H9 (cell line): Measurements from ENCODE around the gene S100A16. TPM values are rescaled to one million over a fixed set of nuclear protein-coding genes. Genes with fewer than 3 reads are reported as not detected.

Experiments used
- DNase-seq: peaks from one replicate; pipeline ENCODE4 v3.0.0-alpha.2; 2017
- H2AFZ ChIP-seq: one replicate; pipeline ENCODE4 v1.6.1; 2013; ENCODE audit warnings: mild to moderate bottlenecking, low read length, control low read depth, moderate library complexity
- H2AK5ac ChIP-seq: 2 replicates; pipeline ENCODE4 v1.6.1; 2013; ENCODE audit warnings: low read length, control low read depth, mixed read lengths; ENCODE audit not compliant: insufficient read length
- H2BK120ac ChIP-seq: one replicate; pipeline ENCODE4 v1.6.1; 2013; ENCODE audit warnings: low read depth, mild to moderate bottlenecking, low read length, control low read depth, inconsistent platforms; ENCODE audit not compliant: poor library complexity, severe bottlenecking
- H2BK12ac ChIP-seq: 2 replicates; pipeline ENCODE4 v1.6.1; 2013; ENCODE audit warnings: low read length, control low read depth, mixed read lengths, low read depth; ENCODE audit not compliant: insufficient read length
- H2BK15ac ChIP-seq: 2 replicates; pipeline ENCODE4 v1.6.1; 2013; ENCODE audit warnings: low read depth, low read length, control low read depth
- H2BK20ac ChIP-seq: one replicate; pipeline ENCODE4 v1.6.1; 2013; ENCODE audit warnings: low read depth, mild to moderate bottlenecking, low read length, control low read depth, inconsistent platforms; ENCODE audit not compliant: poor library complexity, severe bottlenecking
- H2BK5ac ChIP-seq: 2 replicates; pipeline ENCODE4 v1.6.1; 2013; ENCODE audit warnings: low read length, control low read depth, mixed read lengths; ENCODE audit not compliant: insufficient read length
- H3K14ac ChIP-seq: 2 replicates; pipeline ENCODE4 v1.6.1; 2013; ENCODE audit warnings: low read length, control low read depth; ENCODE audit not compliant: insufficient read depth
- H3K18ac ChIP-seq: 2 replicates; pipeline ENCODE4 v1.6.1; 2013; ENCODE audit warnings: low read depth, mild to moderate bottlenecking, mixed read lengths, low read length, control low read depth; ENCODE audit not compliant: insufficient read length
- H3K23ac ChIP-seq: 2 replicates; pipeline ENCODE4 v1.6.1; 2013; ENCODE audit warnings: low read length, control low read depth, mixed read lengths, low read depth; ENCODE audit not compliant: insufficient read length
- H3K23me2 ChIP-seq: 2 replicates; pipeline ENCODE4 v1.6.1; 2013; ENCODE audit warnings: low read depth, mild to moderate bottlenecking, mixed read lengths, low read length, control low read depth; ENCODE audit not compliant: insufficient read length, poor library complexity, severe bottlenecking
- H3K27ac ChIP-seq: 2 replicates; pipeline ENCODE4 v1.5.1; 2013; ENCODE audit warnings: low read length, control low read depth, mixed read lengths, low read depth; ENCODE audit not compliant: insufficient read length
- H3K27me3 ChIP-seq: 2 replicates; pipeline ENCODE4 v1.6.1; 2013; ENCODE audit warnings: low read length, control low read depth, inconsistent platforms; ENCODE audit not compliant: insufficient read depth
- H3K4ac ChIP-seq: 2 replicates; pipeline ENCODE4 v1.6.1; 2013; ENCODE audit warnings: low read depth, mild to moderate bottlenecking, control low read depth, inconsistent platforms, low read length, moderate library complexity
- H3K4me1 ChIP-seq: 2 replicates; pipeline ENCODE4 v1.6.1; 2013; ENCODE audit warnings: low read length, control low read depth, inconsistent platforms; ENCODE audit not compliant: insufficient read depth
- H3K4me2 ChIP-seq: 2 replicates; pipeline ENCODE4 v1.6.1; 2013; ENCODE audit warnings: low read length, control low read depth, mixed read lengths; ENCODE audit not compliant: insufficient read length, insufficient read depth
- H3K56ac ChIP-seq: 2 replicates; pipeline ENCODE4 v1.6.1; 2013; ENCODE audit warnings: low read depth, mild to moderate bottlenecking, mixed read lengths, low read length, control low read depth; ENCODE audit not compliant: insufficient read length
- H3K79me1 ChIP-seq: 2 replicates; pipeline ENCODE4 v1.6.1; 2013; ENCODE audit warnings: low read depth, mild to moderate bottlenecking, moderate library complexity, low read length, control low read depth, inconsistent platforms; ENCODE audit not compliant: insufficient read depth, poor library complexity, severe bottlenecking
- H3K79me2 ChIP-seq: 2 replicates; pipeline ENCODE4 v1.6.1; 2013; ENCODE audit warnings: low read length, control low read depth, inconsistent platforms; ENCODE audit not compliant: insufficient read depth
- H3K9ac ChIP-seq: 2 replicates; pipeline ENCODE4 v1.6.1; 2013; ENCODE audit warnings: low read length, control low read depth, mixed read lengths; ENCODE audit not compliant: insufficient read length; ENCODE audit errors: extremely low read depth
- H3K9me3 ChIP-seq: one replicate; pipeline ENCODE4 v1.6.1; 2013; ENCODE audit warnings: low read depth, low read length, inconsistent platforms; ENCODE audit not compliant: control insufficient read depth
- H3T11ph ChIP-seq: one replicate; pipeline ENCODE4 v1.6.1; 2013; ENCODE audit warnings: mild to moderate bottlenecking, low read length, control low read depth, inconsistent platforms
- H4K20me1 ChIP-seq: one replicate; pipeline ENCODE4 v1.6.1; 2013; ENCODE audit not compliant: control insufficient read depth, insufficient read length, insufficient read depth
- H4K5ac ChIP-seq: 2 replicates; pipeline ENCODE4 v1.6.1; 2013; ENCODE audit warnings: low read depth, mild to moderate bottlenecking, mixed read lengths, low read length, control low read depth; ENCODE audit not compliant: insufficient read length
- H4K8ac ChIP-seq: replicated peaks from 2 replicates; pipeline ENCODE4 v1.6.1; 2013; ENCODE audit warnings: low read length, control low read depth, mixed read lengths, low read depth; ENCODE audit not compliant: insufficient read length
- H4K91ac ChIP-seq: 2 replicates; pipeline ENCODE4 v1.6.1; 2013; ENCODE audit warnings: low read depth, mild to moderate bottlenecking, moderate library complexity, mixed read lengths, low read length, control low read depth; ENCODE audit not compliant: insufficient read length
- H3K27ac Mint-ChIP-seq, 3 experiments: 2 replicates in 2 of 3; 3 replicates in 1 of 3; pipeline ENCODE4 v1.8.0; 2020 to 2021; ENCODE audit warnings: mixed read lengths in 3 of 3, mild to moderate bottlenecking in 1 of 3, moderate library complexity in 1 of 3
- H3K27me3 Mint-ChIP-seq: 2 replicates; pipeline ENCODE4 v1.8.0; 2021; ENCODE audit warnings: low read depth, mild to moderate bottlenecking, moderate library complexity, mixed read lengths
- H3K36me3 Mint-ChIP-seq, 3 experiments: 2 replicates in 2 of 3; 3 replicates in 1 of 3; pipeline ENCODE4 v1.8.0; 2020 to 2021; ENCODE audit warnings: low read depth in 3 of 3, mixed read lengths in 3 of 3; ENCODE audit not compliant: insufficient read depth in 1 of 3
- H3K4me1 Mint-ChIP-seq, 2 experiments: 2 replicates each; pipeline ENCODE4 v1.8.0; 2020; ENCODE audit warnings: mixed read lengths in 2 of 2
- H3K4me3 Mint-ChIP-seq, 2 experiments: 2 replicates in 1 of 2; 3 replicates in 1 of 2; pipeline ENCODE4 v1.8.0; 2020 to 2021; ENCODE audit warnings: mild to moderate bottlenecking in 2 of 2, mixed read lengths in 2 of 2, moderate library complexity in 1 of 2
- H3K9me3 Mint-ChIP-seq, 2 experiments: 2 replicates in 1 of 2; 3 replicates in 1 of 2; pipeline ENCODE4 v1.8.0; 2020; ENCODE audit warnings: mild to moderate bottlenecking in 2 of 2, mixed read lengths in 2 of 2, moderate library complexity in 1 of 2
- CTCF ChIP-seq: fragments of 200-600 bp; sonication (generic); conservative IDR thresholded peaks from 3 replicates; pipeline ENCODE4 v1.8.0; 2021; ENCODE audit warnings: antibody characterized with exemption, mild to moderate bottlenecking
- WGBS: extraction: QIAGEN DNeasy Blood & Tissue Kit; methylation state at CpG from one replicate; pipeline ENCODE4 v1.1.7; 2013; ENCODE audit warnings: missing lambda C conversion rate, low lambda C conversion rate, mixed read lengths; ENCODE audit not compliant: insufficient read length; ENCODE audit errors: extremely low coverage; 5-methylcytosine and 5-hydroxymethylcytosine counted together
- total RNA-seq: library from RNA; stranded (reverse); gene quantifications from 2 replicates; pipeline ENCODE4 v1.2.1, GENCODE V29; 2021

Gene S100A16
- total RNA-seq, 1 experiment from 2014 or later: 8.0 TPM

- Histone ChIP-seq H3K56ac (no peak overlapping the region), H2BK20ac (no peak overlapping the region), H3K4ac (no peak overlapping the region), H2AFZ (no peak overlapping the region), H3K9ac (no peak overlapping the region), H3K4me1 (peaks cover 7% of the 10 kb centered on the region; the same call in 1 of the 2 replicates), H2BK12ac (no peak overlapping the region), H3K27ac (no peak overlapping the region), H2BK15ac (no peak overlapping the region), H4K91ac (no peak overlapping the region), H3K27me3 (no peaks in the 10 kb centered on the region), H3K79me1 (no peaks in the 10 kb centered on the region), H3K4me2 (no peak overlapping the region), H4K5ac (no peak overlapping the region), H3K14ac (no peak overlapping the region), H2BK120ac (no peak overlapping the region), H3K23me2 (no peaks in the 10 kb centered on the region), H2AK5ac (no peak overlapping the region), H3K18ac (no peak overlapping the region), H3K79me2 (no peaks in the 10 kb centered on the region), H3K23ac (no peak overlapping the region), H3K9me3 (no peaks in the 10 kb centered on the region), H2BK5ac (no peak overlapping the region), H3T11ph (no peak overlapping the region), H4K20me1 (peaks cover 3% of the 10 kb centered on the region), H4K8ac (no peak overlapping the region)
- no peak for DNase-seq
- no peak for TF ChIP-seq CTCF
- no CpG with 5 or more reads among the region's 8 CpGs for WGBS
- no peak overlapping the region for H3K4me3 Mint-ChIP-seq
- H3K4me1 Mint-ChIP-seq: peaks cover 33 to 35% of the 10 kb centered on the region in 2 experiments
- H3K27ac Mint-ChIP-seq: no peak overlapping the region; a peak in 1 of 7 replicates
- peaks cover 0 to 1% (median 0%) of the 10 kb centered on the region in 3 experiments; a peak in 1 of 7 replicates for H3K36me3 Mint-ChIP-seq
- peaks cover 15% of the 10 kb centered on the region for H3K27me3 Mint-ChIP-seq
- H3K9me3 Mint-ChIP-seq: peaks cover 7 to 9% of the 10 kb centered on the region in 2 experiments; a peak in 3 of 5 replicates
Measured at GRCh38 chr1:153569465-153569864, 43.5 kb downstream of the S100A16 start.
